ENCODE data around the gene PCBP3. TPM values are rescaled to one million over a fixed set of nuclear protein-coding genes. Genes with fewer than 3 reads are reported as not detected.

Gene PCBP3
- total and polyA plus RNA-seq, 2 of the 8 experiments (the other 6 are each of a cell fraction or from before 2014, with no cell fraction given) = 3.5 to 6.3 TPM

DNA sequence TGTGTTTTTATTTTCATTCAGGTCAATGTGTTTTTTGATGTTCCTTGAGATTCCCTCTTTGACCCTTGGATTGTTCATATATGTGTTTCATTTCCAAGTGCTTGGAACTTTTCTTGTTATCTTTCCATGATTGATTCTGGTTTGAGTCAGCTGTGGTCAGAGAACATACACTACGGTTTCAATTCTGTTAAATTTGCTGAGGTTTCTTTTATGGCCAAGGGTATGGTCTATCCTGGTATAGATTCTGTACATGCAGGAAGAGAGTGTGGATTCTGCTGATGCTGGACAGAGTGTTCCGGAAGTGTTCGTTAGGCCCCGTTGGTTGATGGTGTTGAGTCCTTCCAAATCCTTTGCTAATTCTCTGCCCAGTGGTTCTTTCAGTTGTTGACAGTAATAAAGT, 239.6 kb downstream of the PCBP3 start:
- H3K4ac ChIP-seq (replicated peaks; ENCODE audit: insufficient read length, low read depth, low read length) = no peak overlapping the region
- no peak overlapping the region for H3K14ac ChIP-seq (ENCODE audit: insufficient read length)
- H3K79me2 ChIP-seq (ENCODE audit: control insufficient read depth in 1 of 2, insufficient read depth in 2 of 2, low read length in 2 of 2) = no peaks in the 10 kb centered on the region
- H3K56ac ChIP-seq (replicated peaks; ENCODE audit: insufficient read length, low read depth, low read length) = no peak overlapping the region
- whole genome bisulfite sequencing, 2 experiments (ENCODE audit: extremely low coverage in 1 of 2, insufficient coverage in 1 of 2, insufficient read length in 1 of 2, insufficient replicate concordance in 2 of 2, low coverage in 1 of 2, low lambda C conversion rate in 2 of 2, missing lambda C conversion rate in 1 of 2) = 94% methylated on average over 4 of the region's 4 CpGs; no CpG with 5 or more reads in 1 of the 2 experiments
- no peaks in the 10 kb centered on the region; a peak in 1 of 7 replicates for H3K4me1 ChIP-seq (replicated peaks in 1 of 4; ENCODE audit: control insufficient read depth in 3 of 4, insufficient read depth in 4 of 4, low read length in 3 of 4)
- DNase-seq (ENCODE audit: low read depth in 1 of 2, low spot score in 2 of 2) (no peak), FAIRE-seq (no peak)
- H2BK12ac ChIP-seq (ENCODE audit: low read depth, low read length) = no peak overlapping the region
- no peak overlapping the region for H3K23ac ChIP-seq (ENCODE audit: insufficient read length)
- no peaks in the 10 kb centered on the region for H3K23me2 ChIP-seq (ENCODE audit: low read depth, low read length)
- no peak overlapping the region for H2BK15ac ChIP-seq (ENCODE audit: low read length)
- H3K9me3 ChIP-seq (ENCODE audit: insufficient read depth in 2 of 2, low read depth in 1 of 2, low read length in 1 of 2) = no peaks in the 10 kb centered on the region
- H4K20me1 ChIP-seq (replicated peaks in 1 of 2; ENCODE audit: control insufficient read depth in 1 of 2, insufficient read depth in 2 of 2, low read length in 2 of 2) = no peaks in the 10 kb centered on the region
- H2AK5ac ChIP-seq (ENCODE audit: low read depth, low read length) = no peak overlapping the region
- no peak overlapping the region for H3K27ac ChIP-seq (ENCODE audit: low read depth, low read length)
- no peak overlapping the region for H4K91ac ChIP-seq (replicated peaks; ENCODE audit: insufficient read length, low read length)
- no peak overlapping the region for H4K5ac ChIP-seq (ENCODE audit: insufficient read length, low read depth, low read length)
- H2AFZ ChIP-seq (ENCODE audit: low read length) = no peak overlapping the region
- H3K9ac ChIP-seq (replicated peaks in 1 of 4; ENCODE audit: extremely low read depth in 1 of 4, low read depth in 3 of 4, low read length in 3 of 4) = no peak overlapping the region
- no peak overlapping the region for H3K4me2 ChIP-seq (ENCODE audit: insufficient read depth in 1 of 2, low read depth in 2 of 2, low read length in 2 of 2)
- no peak overlapping the region for H2BK120ac ChIP-seq (replicated peaks; ENCODE audit: low read depth, low read length)
- no peak overlapping the region for H3K4me3 ChIP-seq (ENCODE audit: extremely low read depth in 1 of 4, insufficient read depth in 2 of 4, low read depth in 3 of 4, low read length in 4 of 4)
- ChIA-PET CTCF (ENCODE audit: partially characterized antibody) (no interaction called here), POLR2A (ENCODE audit: partially characterized antibody) (no interaction called here)
- H2BK20ac ChIP-seq (ENCODE audit: low read length) = no peak overlapping the region
- no peak overlapping the region for H3K18ac ChIP-seq (ENCODE audit: extremely low read depth, low read length)
- H3K27me3 ChIP-seq (replicated peaks in 1 of 4; ENCODE audit: control insufficient read depth in 3 of 4, extremely low read depth in 1 of 4, insufficient read depth in 3 of 4, low read length in 3 of 4) = no peaks in the 10 kb centered on the region
- no peak overlapping the region for H2BK5ac ChIP-seq (ENCODE audit: low read depth, low read length)
- H4K8ac ChIP-seq (ENCODE audit: extremely low read depth, insufficient read depth, low read length) = no peak overlapping the region
- no peaks in the 10 kb centered on the region; the same call in 1 of the 2 replicates for H3K79me1 ChIP-seq (ENCODE audit: low read depth, low read length)
- no peaks in the 10 kb centered on the region for H3K36me3 ChIP-seq (ENCODE audit: control insufficient read depth in 2 of 4, insufficient read depth in 4 of 4, low read length in 3 of 4)
- TF ChIP-seq, protein P1, sequence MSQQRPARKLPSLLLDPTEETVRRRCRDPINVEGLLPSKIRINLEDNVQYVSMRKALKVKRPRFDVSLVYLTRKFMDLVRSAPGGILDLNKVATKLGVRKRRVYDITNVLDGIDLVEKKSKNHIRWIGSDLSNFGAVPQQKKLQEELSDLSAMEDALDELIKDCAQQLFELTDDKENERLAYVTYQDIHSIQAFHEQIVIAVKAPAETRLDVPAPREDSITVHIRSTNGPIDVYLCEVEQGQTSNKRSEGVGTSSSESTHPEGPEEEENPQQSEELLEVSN (IDR thresholded peaks at IDR 0.05) = no peak
- TF ChIP-seq GTF2F1 (IDR thresholded peaks at IDR 0.05; ENCODE audit: borderline replicate concordance, low read depth, low read length) = no peak
